Mucosa of stomach (tissue), 1 donor: ENCODE measurements around the gene AKAP13.

Source experiments
- H3K27me3 ChIP-seq: one replicate; pipeline ENCODE4 v1.7.0; 2013; ENCODE audit warnings: mild to moderate bottlenecking, low read length; ENCODE audit not compliant: control insufficient read depth, insufficient read depth
- H3K36me3 ChIP-seq: one replicate; pipeline ENCODE4 v1.7.0; 2013; ENCODE audit warnings: low read length; ENCODE audit not compliant: control insufficient read depth, insufficient read depth
- H3K4me1 ChIP-seq: one replicate; pipeline ENCODE4 v1.7.0; 2013; ENCODE audit warnings: mild to moderate bottlenecking, low read length; ENCODE audit not compliant: control insufficient read depth, insufficient read depth
- H3K4me3 ChIP-seq: one replicate; pipeline ENCODE4 v1.7.0; 2013; ENCODE audit warnings: low read length
- H3K9ac ChIP-seq: one replicate; pipeline ENCODE4 v1.7.0; 2013; ENCODE audit warnings: mild to moderate bottlenecking, low read length, moderate library complexity
- H3K9me3 ChIP-seq: one replicate; pipeline ENCODE4 v1.7.0; 2013; ENCODE audit warnings: mild to moderate bottlenecking, low read length, moderate library complexity; ENCODE audit not compliant: control insufficient read depth
- donor health status: Pancreatic carcinoma.

AKAP13 gene

DNA sequence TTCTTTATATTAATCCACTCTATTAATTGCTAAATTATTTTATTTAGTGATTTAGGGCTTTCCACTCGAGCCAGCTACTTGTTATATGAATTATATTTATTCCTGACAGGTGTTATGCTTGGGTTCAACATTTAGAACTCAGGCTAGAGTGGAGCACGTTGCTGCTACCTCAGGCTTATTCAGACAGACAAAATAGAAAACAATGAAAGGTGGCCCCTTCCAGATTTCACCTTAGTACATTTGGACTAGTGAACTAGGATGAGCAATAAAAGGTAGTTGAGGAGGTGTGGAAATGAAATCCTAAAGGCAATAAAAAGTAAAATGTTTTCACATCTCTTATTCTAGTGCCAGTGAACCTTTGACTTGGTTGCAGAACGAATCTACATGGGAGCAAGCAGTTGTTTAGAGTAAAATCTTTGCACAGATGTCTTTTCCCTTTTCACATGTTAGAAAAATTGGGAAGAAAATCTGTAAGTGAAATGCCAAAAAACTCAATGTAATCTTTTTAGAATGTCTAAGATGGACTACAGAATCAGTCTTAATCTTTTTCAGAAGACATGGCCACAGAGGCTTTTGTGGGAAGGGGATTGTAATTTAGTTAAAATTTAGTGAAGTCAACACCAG lies 63.8 kb downstream of the AKAP13 start:
- Histone ChIP-seq H3K9ac (no peak overlapping the region), H3K36me3 (no peaks in the 10 kb centered on the region), H3K9me3 (no peaks in the 10 kb centered on the region), H3K4me3 (no peak overlapping the region), H3K27me3 (no peaks in the 10 kb centered on the region), H3K4me1 (peaks cover 20% of the 10 kb centered on the region)

GRCh38 chr15:85445361-85445760 lies 65.0 kb downstream of the AKAP13 start:
- peaks cover 20% of the 10 kb centered on the region for H3K4me1 ChIP-seq
- H3K36me3 ChIP-seq = no peaks in the 10 kb centered on the region
- H3K9me3 ChIP-seq = no peaks in the 10 kb centered on the region
- no peaks in the 10 kb centered on the region for H3K27me3 ChIP-seq
- no peak overlapping the region for H3K4me3 ChIP-seq
- H3K9ac ChIP-seq = no peak overlapping the region

GRCh38 chr15:85451099-85451700 lies 70.8 kb downstream of the AKAP13 start:
- Histone ChIP-seq H3K9ac (no peak overlapping the region), H3K27me3 (no peaks in the 10 kb centered on the region), H3K36me3 (no peaks in the 10 kb centered on the region), H3K4me1 (peaks cover 10% of the 10 kb centered on the region), H3K9me3 (no peaks in the 10 kb centered on the region), H3K4me3 (no peak overlapping the region)

- H3K27me3 ChIP-seq = no peaks in the 10 kb centered on the region
- peaks cover 10% of the 10 kb centered on the region for H3K4me1 ChIP-seq
- no peaks in the 10 kb centered on the region for H3K36me3 ChIP-seq
- no peak overlapping the region for H3K4me3 ChIP-seq
- H3K9me3 ChIP-seq = no peaks in the 10 kb centered on the region
- no peak overlapping the region for H3K9ac ChIP-seq
Observed at GRCh38 chr15:85452436-85452835, 72.0 kb downstream of the AKAP13 start.

DNA sequence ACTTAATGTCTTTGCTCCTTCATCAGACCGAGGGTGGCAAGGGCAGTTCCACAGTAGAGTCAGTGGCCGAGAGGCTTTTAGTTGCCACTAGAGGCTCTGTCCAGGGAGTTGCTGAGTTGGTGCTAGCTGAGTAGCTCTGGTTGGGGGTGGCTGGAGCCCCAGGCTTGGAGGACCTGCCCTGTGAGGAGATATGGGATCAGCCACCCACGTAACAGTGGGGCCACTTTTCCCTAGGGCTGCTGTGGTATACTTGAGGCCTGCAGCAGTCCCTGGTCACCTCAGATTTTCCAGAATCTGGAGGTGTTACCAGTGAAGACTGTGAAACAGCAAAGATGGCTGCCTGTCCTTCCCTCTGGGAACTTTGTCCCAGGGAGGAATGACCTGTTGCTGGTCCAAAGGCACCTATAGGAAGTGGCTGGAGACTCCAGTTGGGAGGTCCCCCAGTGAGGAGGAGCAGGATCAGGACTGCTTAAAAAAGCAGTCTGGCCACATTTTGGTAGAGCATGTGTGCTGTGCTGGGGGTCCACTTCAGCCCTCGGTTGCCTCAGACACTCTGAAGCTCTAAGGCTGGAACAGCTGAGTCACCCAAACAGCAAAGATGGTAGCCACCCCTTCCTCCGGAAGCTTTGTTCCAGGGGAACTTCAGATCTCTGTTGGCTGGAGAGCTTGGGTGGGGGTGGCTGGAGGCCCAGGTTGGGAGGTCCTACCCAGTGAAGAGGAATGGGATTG lies 72.9 kb downstream of the AKAP13 start:
- Histone ChIP-seq H3K9me3 (no peaks in the 10 kb centered on the region), H3K36me3 (no peaks in the 10 kb centered on the region), H3K27me3 (no peaks in the 10 kb centered on the region), H3K9ac (no peak overlapping the region), H3K4me3 (no peak overlapping the region), H3K4me1 (peaks cover 10% of the 10 kb centered on the region)

DNA sequence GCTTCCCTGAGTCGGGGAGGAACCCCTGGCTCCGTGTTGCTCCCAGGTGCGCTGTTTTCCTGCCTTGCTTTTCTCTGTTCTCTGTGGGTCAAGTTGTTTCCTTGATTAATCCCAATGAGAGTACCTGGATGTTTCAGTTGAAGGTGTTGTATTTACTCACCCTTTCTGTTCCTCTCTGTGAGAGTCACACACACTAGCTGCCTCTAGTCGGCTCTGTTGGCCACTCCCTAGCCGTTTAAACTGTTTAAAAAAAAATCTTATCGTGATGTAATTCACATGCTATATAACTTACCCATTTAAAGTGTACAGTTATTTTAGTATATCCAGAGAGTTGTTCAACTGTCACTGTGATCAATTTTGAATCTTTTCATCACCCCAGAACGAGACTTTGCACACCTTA lies 74.0 kb downstream of the AKAP13 start:
- Histone ChIP-seq H3K9me3 (no peaks in the 10 kb centered on the region), H3K9ac (no peak overlapping the region), H3K4me3 (no peak overlapping the region), H3K4me1 (peaks cover 10% of the 10 kb centered on the region), H3K36me3 (no peaks in the 10 kb centered on the region), H3K27me3 (no peaks in the 10 kb centered on the region)

GRCh38 chr15:85455891-85456290 lies 75.5 kb downstream of the AKAP13 start:
- no peak overlapping the region for H3K4me3 ChIP-seq
- no peak overlapping the region for H3K9ac ChIP-seq
- peaks cover 10% of the 10 kb centered on the region for H3K4me1 ChIP-seq
- no peaks in the 10 kb centered on the region for H3K27me3 ChIP-seq
- no peaks in the 10 kb centered on the region for H3K36me3 ChIP-seq
- no peaks in the 10 kb centered on the region for H3K9me3 ChIP-seq

- Histone ChIP-seq H3K36me3 (no peaks in the 10 kb centered on the region), H3K27me3 (no peaks in the 10 kb centered on the region), H3K4me3 (no peak overlapping the region), H3K4me1 (peaks cover 10% of the 10 kb centered on the region), H3K9me3 (no peaks in the 10 kb centered on the region), H3K9ac (no peak overlapping the region)
Observed at GRCh38 chr15:85456798-85457197, 76.4 kb downstream of the AKAP13 start.

GRCh38 chr15:85457392-85457968 lies 77.1 kb downstream of the AKAP13 start:
- H3K4me1 ChIP-seq = peaks cover 10% of the 10 kb centered on the region
- H3K36me3 ChIP-seq = no peaks in the 10 kb centered on the region
- H3K9me3 ChIP-seq = no peaks in the 10 kb centered on the region
- no peak overlapping the region for H3K4me3 ChIP-seq
- H3K9ac ChIP-seq = no peak overlapping the region
- H3K27me3 ChIP-seq = no peaks in the 10 kb centered on the region

- no peaks in the 10 kb centered on the region for H3K36me3 ChIP-seq
- peaks cover 5% of the 10 kb centered on the region for H3K4me1 ChIP-seq
- H3K9me3 ChIP-seq = no peaks in the 10 kb centered on the region
- H3K27me3 ChIP-seq = no peaks in the 10 kb centered on the region
- no peak overlapping the region for H3K4me3 ChIP-seq
- H3K9ac ChIP-seq = no peak overlapping the region
Observed at GRCh38 chr15:85458764-85459163, 78.4 kb downstream of the AKAP13 start.

DNA sequence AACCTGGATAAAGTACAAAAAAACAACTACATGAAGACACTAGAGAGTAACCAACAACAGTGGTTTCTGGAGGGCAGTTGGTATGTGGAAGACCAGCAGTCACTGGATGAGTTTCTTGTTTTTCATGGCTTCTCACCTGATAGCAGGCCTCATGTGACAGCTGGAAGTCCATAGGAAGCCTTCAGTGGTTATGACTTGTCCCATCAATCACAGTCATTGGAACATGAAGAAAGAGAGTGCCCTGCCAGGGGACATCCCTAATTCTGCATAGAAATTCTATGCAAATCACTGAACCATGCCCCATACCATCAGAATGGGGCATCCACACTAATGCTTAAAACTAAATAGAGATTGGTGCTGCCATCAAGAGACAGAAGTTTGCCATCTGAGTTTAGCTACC lies 81.6 kb downstream of the AKAP13 start:
- H3K4me1 ChIP-seq = no peaks in the 10 kb centered on the region

DNA sequence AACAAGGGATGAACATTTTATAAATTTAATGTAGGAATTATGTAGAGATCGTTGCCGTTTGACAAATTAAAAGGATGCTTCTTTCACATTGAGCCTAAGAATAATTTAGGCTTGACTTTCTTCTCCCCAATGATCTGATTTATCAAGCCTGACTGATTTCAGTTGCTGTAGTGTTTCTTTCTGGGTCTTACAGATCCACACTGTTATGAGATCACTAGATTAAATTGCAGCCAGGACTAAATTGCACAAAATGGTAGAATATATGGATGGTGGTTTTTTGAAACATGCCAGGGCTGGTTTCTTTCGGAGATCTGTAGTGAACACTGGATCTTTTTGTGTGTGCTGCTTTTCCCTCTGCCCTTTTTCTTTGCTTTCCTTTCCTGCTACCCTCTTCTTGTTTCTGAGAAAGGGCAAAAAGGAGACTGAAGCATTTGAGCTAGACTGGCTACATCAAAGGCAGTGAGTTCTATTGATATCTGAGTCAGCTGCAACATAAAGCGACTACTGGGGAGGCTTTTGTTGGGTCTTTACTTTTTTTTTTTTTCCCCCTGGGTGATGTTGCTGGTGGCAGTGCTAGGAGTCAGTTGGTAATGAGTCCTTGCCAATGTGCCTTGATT lies 83.0 kb downstream of the AKAP13 start:
- no peaks in the 10 kb centered on the region for H3K9me3 ChIP-seq
- no peak overlapping the region for H3K9ac ChIP-seq
- H3K36me3 ChIP-seq = no peaks in the 10 kb centered on the region
- H3K4me3 ChIP-seq = no peak overlapping the region
- no peaks in the 10 kb centered on the region for H3K27me3 ChIP-seq
- H3K4me1 ChIP-seq = no peaks in the 10 kb centered on the region

More for the DNA sequence above, 81.6 kb downstream of the AKAP13 start:
- Histone ChIP-seq H3K36me3 (no peaks in the 10 kb centered on the region), H3K4me3 (no peak overlapping the region), H3K9ac (no peak overlapping the region), H3K27me3 (no peaks in the 10 kb centered on the region), H3K9me3 (no peaks in the 10 kb centered on the region)
